B cell (primary cell): ENCODE measurements around the gene MYL10. TPM values are rescaled to one million over a fixed set of nuclear protein-coding genes. Genes with fewer than 3 reads are reported as not detected.

Source experiments
- ATAC-seq: fragments of 200-7000 bp; cut with Tn5 transposase; one replicate; pipeline ENCODE4 v1.10.0; 2021; ENCODE audit warnings: low read depth, mild to moderate bottlenecking, moderate number of reproducible peaks, moderate library complexity
- CTCF ChIA-PET: fragments of 350-600 bp; sonication (Branson Sonifier 250); formaldehyde crosslinking; loops from one replicate; lab custom pipeline; 2021; ENCODE audit warnings: antibody characterized with exemption, inconsistent platforms; lab: Charles Lee
- POLR2A ChIA-PET: fragments of 350-600 bp; sonication (Branson Sonifier 250); formaldehyde crosslinking; loops from one replicate; lab custom pipeline; 2021; ENCODE audit warnings: antibody characterized with exemption; lab: Charles Lee
- DNase-seq: peaks from one replicate; pipeline ENCODE4 v3.0.0; 2013
- H2AFZ ChIP-seq: 2 replicates; pipeline ENCODE4 v1.6.1; 2012; ENCODE audit warnings: mild to moderate bottlenecking, low read depth, low read length; ENCODE audit not compliant: insufficient read depth, poor library complexity, severe bottlenecking
- H3K27ac ChIP-seq, 2 donors: 1 replicate in 1 of 2; 2 replicates in 1 of 2; pipeline ENCODE4 v1.5.1; 2012 to 2013; ENCODE audit warnings: low read length in 2 of 2, mild to moderate bottlenecking in 2 of 2, moderate library complexity in 1 of 2
- H3K27me3 ChIP-seq, 4 experiments: fragments of 200-600 bp in 1 of 4; sonication (generic) in 1 of 4; replicated peaks in 1 of 4; 1 replicate in 2 of 4; 2 replicates in 2 of 4; pipeline versions ENCODE4 v1.6.1 to v1.7.0; 2013 to 2016; ENCODE audit warnings: low read length in 3 of 4, mild to moderate bottlenecking in 2 of 4, mixed read lengths in 1 of 4, moderate library complexity in 1 of 4; ENCODE audit not compliant: insufficient read depth in 4 of 4, control insufficient read depth in 3 of 4; ENCODE audit errors: control extremely low read depth in 1 of 4
- H3K36me3 ChIP-seq, 2 experiments: replicated peaks in 1 of 2; 1 replicate in 1 of 2; 2 replicates in 1 of 2; pipeline versions ENCODE4 v1.6.1 to v1.7.1; 2013; ENCODE audit warnings: low read length in 1 of 2; ENCODE audit not compliant: insufficient read depth in 2 of 2, control insufficient read depth in 1 of 2; ENCODE audit errors: control extremely low read depth in 1 of 2, extremely low read depth in 1 of 2
- H3K4me1 ChIP-seq, 2 donors: fragments of 200-600 bp in 1 of 2; sonication (generic) in 1 of 2; 1 replicate in 1 of 2; 2 replicates in 1 of 2; pipeline versions ENCODE4 v1.5.1 to v1.6.1; 2013 to 2017; ENCODE audit warnings: low read length in 2 of 2; ENCODE audit not compliant: control insufficient read depth in 2 of 2, insufficient read depth in 2 of 2
- H3K4me2 ChIP-seq: replicated peaks from 2 replicates; pipeline ENCODE3; 2012; ENCODE audit warnings: mild to moderate bottlenecking, low read depth, low read length; ENCODE audit not compliant: poor library complexity, severe bottlenecking
- H3K4me3 ChIP-seq, 5 experiments: fragments of 200-600 bp in 1 of 5; sonication (generic) in 1 of 5; 1 replicate in 3 of 5; 2 replicates in 2 of 5; pipeline versions ENCODE4 v1.5.1 to v1.7.0; 2011 to 2016; ENCODE audit warnings: low read length in 4 of 5, mild to moderate bottlenecking in 4 of 5, low read depth in 2 of 5, control low read depth in 1 of 5, moderate library complexity in 1 of 5; ENCODE audit not compliant: insufficient read depth in 1 of 5; ENCODE audit errors: control extremely low read depth in 1 of 5, extremely low read depth in 1 of 5
- H3K79me2 ChIP-seq: fragments of 200-600 bp; sonication (generic); one replicate; pipeline ENCODE4 v1.6.0; 2016; ENCODE audit warnings: low read length; ENCODE audit not compliant: control insufficient read depth, insufficient read depth
- H3K9ac ChIP-seq: fragments of 200-600 bp; sonication (generic); 2 replicates; pipeline ENCODE4 v1.6.1; 2017; ENCODE audit warnings: mild to moderate bottlenecking, low read length, moderate library complexity
- H3K9me3 ChIP-seq, 3 donors: one replicate each; pipeline versions ENCODE4 v1.6.1 to v1.7.1; 2013; ENCODE audit warnings: low read length in 2 of 3; ENCODE audit not compliant: control insufficient read depth in 2 of 3, insufficient read depth in 1 of 3; ENCODE audit errors: control extremely low read depth in 1 of 3
- H4K20me1 ChIP-seq: 2 replicates; pipeline ENCODE4 v1.6.0; 2012; ENCODE audit warnings: mild to moderate bottlenecking, low read length; ENCODE audit not compliant: insufficient read depth, control insufficient read depth, poor library complexity, severe bottlenecking
- H3K27ac Mint-ChIP-seq: one replicate; pipeline ENCODE4 v1.8.0; 2021; ENCODE audit warnings: mixed read lengths
- H3K27me3 Mint-ChIP-seq: one replicate; pipeline ENCODE4 v1.8.0; 2021; ENCODE audit warnings: mixed read lengths
- H3K4me1 Mint-ChIP-seq: one replicate; pipeline ENCODE4 v1.8.0; 2021; ENCODE audit warnings: mixed read lengths
- H3K4me3 Mint-ChIP-seq: one replicate; pipeline ENCODE4 v1.8.0; 2021; ENCODE audit warnings: mixed read lengths
- H3K9me3 Mint-ChIP-seq: one replicate; pipeline ENCODE4 v1.8.0; 2022; ENCODE audit warnings: mixed read lengths; ENCODE audit not compliant: insufficient read depth
- CTCF ChIP-seq: fragments of 200-600 bp; IDR thresholded peaks from one replicate; pipeline ENCODE4 v1.8.0; 2022; ENCODE audit warnings: antibody characterized with exemption, mild to moderate bottlenecking
- EZH2 ChIP-seq: IDR thresholded peaks from 2 replicates; pipeline ENCODE4 v1.6.1; 2012; ENCODE audit warnings: borderline replicate concordance, low read depth, mild to moderate bottlenecking, moderate library complexity, low read length; ENCODE audit not compliant: insufficient read depth, poor library complexity, severe bottlenecking
- WGBS: methylation state at CpG from one replicate; pipeline ENCODE4 v1.1.5; 2013; ENCODE audit warnings: missing lambda C conversion rate; ENCODE audit not compliant: insufficient coverage; 5-methylcytosine and 5-hydroxymethylcytosine counted together
- intact Hi-C: fragments of 100-400 bp; cut with micrococcal nuclease; formaldehyde crosslinking; loops from one replicate; pipeline ENCODE4 v1.10.0; 2022
- polyA plus RNA-seq: library from polyadenylated mRNA; depleted of rRNA; stranded (reverse); fragments of >200 nt; gene quantifications from 2 replicates; pipeline ENCODE4 v1.2.3, GENCODE V29; 2012
- total RNA-seq, 2 donors: library from RNA; stranded (reverse); fragments of 120-200 nt in 1 of 2; gene quantifications; 1 replicate in 1 of 2; 2 replicates in 1 of 2; pipeline versions ENCODE4 v1.2.3 to v1.2.4, GENCODE V29; 2013 to 2022

MYL10 gene
- total and polyA plus RNA-seq, 2 donors (not counting 1 experiment from before 2014, with no cell fraction given) = not detected

DNA sequence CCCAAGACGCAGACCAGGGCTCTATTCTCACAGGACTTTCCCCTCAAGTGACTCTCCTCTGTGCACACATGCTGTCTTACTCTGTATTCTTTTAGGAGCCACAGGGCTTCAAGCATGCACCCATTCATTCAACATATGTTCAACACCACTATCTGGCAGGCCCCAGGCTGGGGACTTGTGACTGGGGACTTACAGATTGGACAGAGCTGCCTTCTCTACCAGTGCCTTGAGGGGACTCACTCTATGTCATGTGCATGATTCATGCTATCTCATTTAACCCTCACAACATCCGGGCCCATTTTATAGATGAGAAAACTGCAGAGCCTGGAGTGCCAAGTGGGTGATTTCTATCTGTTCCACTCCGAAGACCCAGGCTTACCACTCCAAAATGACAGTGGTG lies 34.3 kb downstream of the MYL10 start:
- H4K20me1 ChIP-seq = no peaks in the 10 kb centered on the region
- H3K4me1 Mint-ChIP-seq = no peaks in the 10 kb centered on the region
- H3K36me3 ChIP-seq = no peaks in the 10 kb centered on the region
- no peak overlapping the region for H3K27ac ChIP-seq
- H3K27me3 ChIP-seq = peaks cover 0 to 3% (median 0%) of the 10 kb centered on the region in 4 experiments
- 92% methylated on average over 1 of the region's 3 CpGs for WGBS
- no peak overlapping the region for H3K9ac ChIP-seq
- no peak overlapping the region for H2AFZ ChIP-seq
- CTCF ChIA-PET = no interaction called here
- no peaks in the 10 kb centered on the region for H3K9me3 ChIP-seq
- no peaks in the 10 kb centered on the region for H3K79me2 ChIP-seq
- POLR2A ChIA-PET = no interaction called here
- no peak overlapping the region for H3K4me3 ChIP-seq
- DNase-seq = no peak
- no peak for ATAC-seq
- no peaks in the 10 kb centered on the region for H3K9me3 Mint-ChIP-seq
- TF ChIP-seq EZH2 = no peak
- TF ChIP-seq CTCF = no peak
- H3K27ac Mint-ChIP-seq = no peak overlapping the region
- H3K4me3 Mint-ChIP-seq = no peak overlapping the region
- H3K27me3 Mint-ChIP-seq = no peaks in the 10 kb centered on the region
- no peak overlapping the region for H3K4me2 ChIP-seq
- intact Hi-C loops = no loop called here
- H3K4me1 ChIP-seq = no peaks in the 10 kb centered on the region

DNA sequence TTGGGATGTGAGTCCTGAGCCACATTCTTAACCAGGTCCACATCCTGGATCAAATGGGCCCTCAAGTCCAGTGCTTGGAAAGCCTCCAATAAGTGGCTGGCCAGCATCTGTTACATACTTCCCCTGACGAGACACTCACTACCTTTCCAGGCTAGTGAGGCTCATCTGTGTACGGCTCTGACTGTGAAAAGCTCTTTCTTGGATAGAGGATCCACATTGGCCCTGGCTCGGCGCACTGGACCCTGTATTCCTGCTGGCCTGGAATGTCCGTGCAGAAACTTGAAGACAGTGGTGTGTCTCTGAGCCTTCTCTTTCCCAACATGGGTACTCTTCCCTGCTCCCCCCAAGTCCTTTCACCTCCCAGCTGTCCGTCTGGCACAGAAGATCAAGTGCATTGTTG lies 35.5 kb downstream of the MYL10 start:
- Mint-ChIP-seq H3K27ac (no peak overlapping the region), H3K9me3 (no peaks in the 10 kb centered on the region), H3K4me3 (no peak overlapping the region), H3K4me1 (no peaks in the 10 kb centered on the region), H3K27me3 (no peaks in the 10 kb centered on the region)
- Histone ChIP-seq H3K79me2 (no peaks in the 10 kb centered on the region), H2AFZ (no peak overlapping the region), H3K9me3 (no peaks in the 10 kb centered on the region), H3K9ac (no peak overlapping the region), H4K20me1 (no peaks in the 10 kb centered on the region), H3K4me1 (no peaks in the 10 kb centered on the region), H3K4me3 (no peak overlapping the region), H3K36me3 (no peaks in the 10 kb centered on the region), H3K4me2 (no peak overlapping the region), H3K27ac (no peak overlapping the region), H3K27me3 (peaks cover 0 to 3% (median 0%) of the 10 kb centered on the region in 4 experiments)
- TF ChIP-seq EZH2 (no peak), CTCF (no peak)
- WGBS = 94% methylated on average over 5 of the region's 6 CpGs
- intact Hi-C loops = no loop called here
- ChIA-PET POLR2A (no interaction called here), CTCF (no interaction called here)
- ATAC-seq (no peak), DNase-seq (no peak)
